Cerebellar nuclear complex (tissue), 1 donor: Measurements from ENCODE around the gene SPDYE4.

ENCODE experiments used
- DNase-seq, 2 experiments: peaks; one replicate each; lab custom pipeline; 2025; lab: John Stamatoyannopoulos, UW

SPDYE4 gene

GRCh38 chr17:8741366-8741765 is 17.0 kb downstream of the SPDYE4 start:
- no peak for DNase-seq

GRCh38 chr17:8740486-8740885 is 17.9 kb downstream of the SPDYE4 start:
- no peak for DNase-seq

- DNase-seq = no peak
These were observed 19.2 kb downstream of the SPDYE4 start for GRCh38 chr17:8739097-8739496.

GRCh38 chr17:8736796-8737195 is 21.6 kb downstream of the SPDYE4 start:
- no peak for DNase-seq

- no peak for DNase-seq
These were observed 22.0 kb downstream of the SPDYE4 start for GRCh38 chr17:8736362-8736761.

- DNase-seq = no peak
These were observed 22.9 kb downstream of the SPDYE4 start for GRCh38 chr17:8735336-8735939.

GRCh38 chr17:8734876-8735275 is 23.5 kb downstream of the SPDYE4 start:
- DNase-seq = no peak

GRCh38 chr17:8732406-8733085 is 25.8 kb downstream of the SPDYE4 start:
- no peak for DNase-seq

GRCh38 chr17:8729860-8730259 is 28.5 kb downstream of the SPDYE4 start:
- no peak for DNase-seq

GRCh38 chr17:8729421-8729820 is 28.9 kb downstream of the SPDYE4 start:
- DNase-seq = no peak

- no peak for DNase-seq
These were observed 29.4 kb downstream of the SPDYE4 start for GRCh38 chr17:8728971-8729370.

- no peak for DNase-seq
These were observed 30.0 kb downstream of the SPDYE4 start for GRCh38 chr17:8728251-8728938.

- no peak for DNase-seq
These were observed 31.3 kb downstream of the SPDYE4 start for GRCh38 chr17:8726941-8727555.

GRCh38 chr17:8725881-8726876 is 32.2 kb downstream of the SPDYE4 start:
- DNase-seq = no peak

- DNase-seq = no peak
These were observed 33.9 kb downstream of the SPDYE4 start for GRCh38 chr17:8724451-8724850.

GRCh38 chr17:8720596-8720995 is 37.8 kb downstream of the SPDYE4 start:
- DNase-seq = no peak

- DNase-seq = no peak
These were observed 38.8 kb downstream of the SPDYE4 start for GRCh38 chr17:8719291-8720246.

GRCh38 chr17:8718001-8718563 is 40.3 kb downstream of the SPDYE4 start:
- DNase-seq = no peak

- DNase-seq = no peak
These were observed 44.5 kb downstream of the SPDYE4 start for GRCh38 chr17:8713878-8714277.

- no peak for DNase-seq
These were observed 45.0 kb downstream of the SPDYE4 start for GRCh38 chr17:8713315-8713714.
